ENCODE measurements around the gene UBQLNL.

Gene UBQLNL

DNA sequence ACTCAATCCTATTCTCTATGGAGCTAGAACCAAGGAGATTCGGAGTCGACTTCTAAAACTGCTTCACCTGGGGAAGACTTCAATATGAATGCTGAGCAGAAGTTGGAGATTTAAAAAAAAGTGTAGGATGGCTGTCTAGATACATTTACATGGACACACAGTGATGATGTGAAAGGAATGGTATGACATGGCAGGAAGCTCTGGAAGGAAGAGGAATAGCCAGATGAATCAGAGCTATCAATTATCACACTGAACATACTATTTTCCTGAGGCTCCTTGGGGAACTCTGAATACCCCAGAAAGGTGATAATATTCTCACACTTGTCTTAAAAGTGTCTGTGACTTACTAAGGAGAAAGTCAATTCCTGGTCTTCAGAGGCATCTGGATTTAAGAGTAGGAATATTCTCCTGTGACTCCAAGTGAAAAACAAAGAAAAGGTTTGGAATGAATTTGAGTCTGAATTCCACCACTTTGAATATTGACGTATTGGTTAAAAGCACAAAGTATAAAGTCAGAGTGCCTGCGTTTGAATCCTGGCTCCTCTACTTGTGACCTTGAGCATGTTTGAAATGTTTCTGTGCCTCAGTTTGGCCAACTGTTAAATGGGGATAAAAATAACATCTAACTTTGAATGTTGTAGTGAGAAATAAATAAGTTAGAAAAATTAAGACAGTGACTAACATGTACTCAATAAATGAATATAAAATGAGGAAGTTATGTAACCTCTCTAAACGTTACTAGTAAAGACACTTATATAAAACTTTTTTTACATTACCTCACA is 26.7 kb downstream of the UBQLNL start:
- TF ChIP-seq, protein P1, sequence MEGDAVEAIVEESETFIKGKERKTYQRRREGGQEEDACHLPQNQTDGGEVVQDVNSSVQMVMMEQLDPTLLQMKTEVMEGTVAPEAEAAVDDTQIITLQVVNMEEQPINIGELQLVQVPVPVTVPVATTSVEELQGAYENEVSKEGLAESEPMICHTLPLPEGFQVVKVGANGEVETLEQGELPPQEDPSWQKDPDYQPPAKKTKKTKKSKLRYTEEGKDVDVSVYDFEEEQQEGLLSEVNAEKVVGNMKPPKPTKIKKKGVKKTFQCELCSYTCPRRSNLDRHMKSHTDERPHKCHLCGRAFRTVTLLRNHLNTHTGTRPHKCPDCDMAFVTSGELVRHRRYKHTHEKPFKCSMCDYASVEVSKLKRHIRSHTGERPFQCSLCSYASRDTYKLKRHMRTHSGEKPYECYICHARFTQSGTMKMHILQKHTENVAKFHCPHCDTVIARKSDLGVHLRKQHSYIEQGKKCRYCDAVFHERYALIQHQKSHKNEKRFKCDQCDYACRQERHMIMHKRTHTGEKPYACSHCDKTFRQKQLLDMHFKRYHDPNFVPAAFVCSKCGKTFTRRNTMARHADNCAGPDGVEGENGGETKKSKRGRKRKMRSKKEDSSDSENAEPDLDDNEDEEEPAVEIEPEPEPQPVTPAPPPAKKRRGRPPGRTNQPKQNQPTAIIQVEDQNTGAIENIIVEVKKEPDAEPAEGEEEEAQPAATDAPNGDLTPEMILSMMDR (IDR thresholded peaks at IDR 0.05; ENCODE audit: insufficient read depth, missing control alignments), result no peak
- DNase-seq (ENCODE audit: insufficient read length, low spot score) (no peak), FAIRE-seq (no peak)

DNA sequence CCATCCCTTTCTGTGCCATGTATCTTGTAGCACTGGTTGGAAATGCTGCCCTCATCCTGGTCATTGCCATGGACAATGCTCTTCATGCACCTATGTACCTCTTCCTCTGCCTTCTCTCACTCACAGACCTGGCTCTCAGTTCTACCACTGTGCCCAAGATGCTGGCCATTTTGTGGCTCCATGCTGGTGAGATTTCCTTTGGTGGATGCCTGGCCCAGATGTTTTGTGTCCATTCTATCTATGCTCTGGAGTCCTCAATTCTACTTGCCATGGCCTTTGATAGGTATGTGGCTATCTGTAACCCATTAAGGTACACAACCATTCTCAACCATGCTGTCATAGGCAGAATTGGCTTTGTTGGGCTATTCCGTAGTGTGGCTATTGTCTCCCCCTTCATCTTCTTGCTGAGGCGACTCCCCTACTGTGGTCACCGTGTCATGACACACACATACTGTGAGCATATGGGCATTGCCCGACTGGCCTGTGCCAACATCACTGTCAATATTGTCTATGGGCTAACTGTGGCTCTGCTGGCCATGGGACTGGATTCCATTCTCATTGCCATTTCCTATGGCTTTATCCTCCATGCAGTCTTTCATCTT is 27.6 kb downstream of the UBQLNL start:
- TF ChIP-seq, protein P1 (IDR thresholded peaks at IDR 0.05; ENCODE audit: insufficient read depth, missing control alignments), result no peak
- no peak for FAIRE-seq
- DNase-seq (ENCODE audit: insufficient read length, low spot score), result no peak

DNA sequence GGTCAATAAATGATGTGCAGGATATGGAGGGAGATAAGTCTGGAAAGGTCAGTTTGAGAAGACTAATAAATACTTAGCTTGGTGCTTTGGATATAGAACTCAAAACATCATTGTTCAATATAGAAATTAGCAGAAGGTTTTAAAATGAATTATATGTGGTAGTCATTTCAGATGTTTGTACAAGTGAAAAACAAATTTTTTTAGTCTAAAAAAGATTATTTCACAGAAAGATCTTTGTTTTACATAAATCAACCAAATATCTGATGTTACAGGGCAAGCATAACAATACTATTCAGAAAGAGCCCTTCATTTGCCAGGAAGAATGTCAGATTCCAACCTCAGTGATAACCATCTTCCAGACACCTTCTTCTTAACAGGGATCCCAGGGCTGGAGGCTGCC is 28.1 kb downstream of the UBQLNL start, which contains the start of gene OR52D1:
TSS of gene OR52D1 (plus strand) at position 301 of the 400 bp plus-strand sequence. CDS start at position 323, 22 bp downstream.
- FAIRE-seq (no peak), DNase-seq (ENCODE audit: insufficient read length, low spot score) (no peak)
- TF ChIP-seq, protein P1 (IDR thresholded peaks at IDR 0.05; ENCODE audit: insufficient read depth, missing control alignments), result no peak

DNA sequence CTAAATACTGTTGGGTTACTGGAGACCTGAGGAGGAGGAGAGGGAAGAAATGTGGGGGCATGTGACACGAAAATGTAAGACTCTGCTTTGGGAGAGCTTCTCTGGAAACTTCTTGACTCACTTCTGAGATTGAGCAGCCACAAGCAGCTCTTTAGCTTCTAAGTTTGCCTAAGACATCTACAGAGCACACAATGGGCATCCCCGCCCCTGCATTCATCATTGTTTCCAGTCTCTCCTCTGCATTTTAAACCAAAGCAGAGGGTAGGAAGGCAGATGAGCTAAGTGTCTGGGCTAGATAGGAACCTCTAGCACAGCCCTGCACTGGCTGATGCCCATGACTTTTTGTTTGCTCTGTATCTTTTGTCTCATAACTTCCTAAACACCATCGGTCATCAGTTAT is 30.1 kb downstream of the UBQLNL start:
- TF ChIP-seq, protein P1 (IDR thresholded peaks at IDR 0.05; ENCODE audit: insufficient read depth, missing control alignments), result no peak
- FAIRE-seq (no peak), DNase-seq (ENCODE audit: insufficient read length, low spot score) (no peak)

DNA sequence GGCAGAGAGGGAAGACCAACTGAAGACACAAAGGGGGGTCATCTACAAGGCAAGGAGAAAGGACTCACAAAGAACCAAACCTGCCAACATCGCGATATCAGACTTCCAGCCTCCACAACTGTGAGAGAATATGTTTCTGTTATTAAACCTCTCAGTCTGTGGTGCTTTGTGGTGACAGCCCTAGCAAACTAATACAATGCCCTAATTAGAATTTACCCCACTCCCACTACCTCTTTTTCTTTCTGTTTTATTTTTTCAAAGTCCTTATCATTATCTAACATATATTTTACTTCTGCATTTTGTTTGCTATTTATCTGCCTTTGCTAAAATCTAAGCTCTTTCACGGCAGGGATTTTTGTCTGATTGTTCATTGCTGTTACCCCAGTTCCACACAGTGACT is 30.5 kb downstream of the UBQLNL start:
- TF ChIP-seq, protein P1 (IDR thresholded peaks at IDR 0.05; ENCODE audit: insufficient read depth, missing control alignments), result no peak
- DNase-seq (ENCODE audit: insufficient read length, low spot score) (no peak), FAIRE-seq (no peak)

DNA sequence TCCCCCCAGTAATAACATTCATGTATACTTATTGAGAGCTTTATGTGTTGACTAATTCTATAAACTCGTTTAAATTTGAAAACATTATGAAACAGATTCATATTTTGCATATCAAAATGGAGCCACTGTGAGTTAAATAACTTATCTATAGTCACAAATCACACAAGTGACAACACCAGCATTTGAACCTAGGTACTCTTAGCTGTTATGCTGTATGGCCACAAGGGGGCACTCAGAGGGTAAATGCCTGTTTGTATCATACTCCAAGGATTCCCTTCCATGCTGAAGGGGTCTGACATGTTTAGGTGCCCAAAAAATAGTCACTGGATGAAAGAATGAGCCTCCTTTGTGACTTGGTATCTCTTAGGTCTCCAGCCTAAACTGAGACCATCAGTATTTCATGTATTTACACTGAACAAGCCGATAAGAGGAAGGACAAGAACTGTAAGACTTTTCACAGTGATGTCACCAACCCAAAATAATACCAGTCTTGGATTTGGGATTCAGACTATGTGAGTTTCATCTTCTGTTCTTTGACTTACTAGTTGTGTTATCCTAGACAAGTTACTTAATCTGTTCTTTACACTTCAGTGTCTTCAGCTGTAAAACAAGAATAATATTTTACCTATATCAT is 40.2 kb downstream of the UBQLNL start:
- FAIRE-seq (no peak), DNase-seq (ENCODE audit: insufficient read length, low spot score) (no peak)
- TF ChIP-seq, protein P1 (IDR thresholded peaks at IDR 0.05; ENCODE audit: insufficient read depth, missing control alignments), result peak; percentile 54

All from D721Med (cell line).